Islet of Langerhans (tissue), 1 donor: ENCODE measurements around the gene RABGAP1.

Source experiments
- FAIRE-seq: peaks from one replicate; lab custom pipeline; 2011; peaks lifted over from hg19 to GRCh38; lab: Jason Lieb, UNC

RABGAP1 gene

GRCh38 chr9:122944960-122945888, 4.4 kb downstream of the RABGAP1 start:
- FAIRE-seq, result no peak

GRCh38 chr9:122946461-122947005, 5.7 kb downstream of the RABGAP1 start:
- no peak for FAIRE-seq

- no peak for FAIRE-seq
Measured at GRCh38 chr9:122948313-122948712, 7.5 kb downstream of the RABGAP1 start.

GRCh38 chr9:122949696-122950095, 8.9 kb downstream of the RABGAP1 start:
- no peak for FAIRE-seq

GRCh38 chr9:122950263-122950662, 9.4 kb downstream of the RABGAP1 start:
- no peak for FAIRE-seq

GRCh38 chr9:122951056-122951455, 10.2 kb downstream of the RABGAP1 start:
- FAIRE-seq, result no peak

GRCh38 chr9:122954253-122954691, 13.5 kb downstream of the RABGAP1 start:
- no peak for FAIRE-seq

- no peak for FAIRE-seq
Measured at GRCh38 chr9:122955961-122956360, 15.1 kb downstream of the RABGAP1 start.

GRCh38 chr9:122961139-122961538, 20.3 kb downstream of the RABGAP1 start:
- peak; percentile 38 for FAIRE-seq

- FAIRE-seq, result no peak
Measured at GRCh38 chr9:122975196-122975595, 34.4 kb downstream of the RABGAP1 start.

- FAIRE-seq, result no peak
Measured at GRCh38 chr9:122978601-122979000, 37.8 kb downstream of the RABGAP1 start.

GRCh38 chr9:122986010-122986409, 45.2 kb downstream of the RABGAP1 start:
- FAIRE-seq, result no peak

- FAIRE-seq, result no peak
Measured at GRCh38 chr9:122988141-122988540, 47.3 kb downstream of the RABGAP1 start.

- no peak for FAIRE-seq
Measured at GRCh38 chr9:122988920-122989621, 48.3 kb downstream of the RABGAP1 start.

GRCh38 chr9:122991370-122991830, 50.6 kb downstream of the RABGAP1 start:
- peak; percentile 94 for FAIRE-seq

GRCh38 chr9:122996586-122996985, 55.8 kb downstream of the RABGAP1 start:
- FAIRE-seq, result peak; percentile 65

- no peak for FAIRE-seq
Measured at GRCh38 chr9:122998448-122998847, 57.6 kb downstream of the RABGAP1 start.

- FAIRE-seq, result no peak
Measured at GRCh38 chr9:123000371-123001068, 59.7 kb downstream of the RABGAP1 start.

GRCh38 chr9:123002754-123003153, 61.9 kb downstream of the RABGAP1 start:
- FAIRE-seq, result no peak

GRCh38 chr9:123003466-123003865, 62.6 kb downstream of the RABGAP1 start:
- no peak for FAIRE-seq

- no peak for FAIRE-seq
Measured at GRCh38 chr9:123005964-123006363, 65.1 kb downstream of the RABGAP1 start.

- no peak for FAIRE-seq
Measured at GRCh38 chr9:123007269-123007668, 66.4 kb downstream of the RABGAP1 start.
